CD8-positive, alpha-beta memory T cell (primary cell): ENCODE results near the gene NT5C2. TPM values are rescaled to one million over a fixed set of nuclear protein-coding genes. Genes with fewer than 3 reads are reported as not detected.

Experiments
- CTCF ChIA-PET: fragments of 350-600 bp; sonication (Branson Sonifier 250); formaldehyde crosslinking; loops from one replicate; lab custom pipeline; 2021; ENCODE audit warnings: antibody characterized with exemption; lab: Charles Lee
- POLR2A ChIA-PET: fragments of 350-600 bp; sonication (Branson Sonifier 250); formaldehyde crosslinking; loops from one replicate; lab custom pipeline; 2021; ENCODE audit warnings: antibody characterized with exemption; lab: Charles Lee
- DNase-seq, 5 donors: peaks; one replicate each; pipeline versions ENCODE4 v3.0.0 to v3.0.0-alpha.2; 2020 to 2022; ENCODE audit warnings: mixed read lengths in 1 of 5
- H3K27ac ChIP-seq: one replicate; pipeline ENCODE4 v1.7.0; 2013; ENCODE audit warnings: low read depth, mild to moderate bottlenecking, low read length, moderate library complexity
- H3K27me3 ChIP-seq: 2 replicates; pipeline ENCODE4 v1.7.0; 2013; ENCODE audit warnings: low read length, mild to moderate bottlenecking; ENCODE audit not compliant: insufficient read depth, poor library complexity, severe bottlenecking
- H3K36me3 ChIP-seq: 2 replicates; pipeline ENCODE4 v1.7.0; 2013; ENCODE audit warnings: mild to moderate bottlenecking, low read length, moderate library complexity; ENCODE audit not compliant: insufficient read depth
- H3K4me1 ChIP-seq: 2 replicates; pipeline ENCODE4 v1.7.0; 2013; ENCODE audit warnings: mild to moderate bottlenecking, low read length, moderate library complexity; ENCODE audit not compliant: insufficient read depth
- H3K4me3 ChIP-seq: 2 replicates; pipeline ENCODE4 v1.7.0; 2013; ENCODE audit warnings: mild to moderate bottlenecking, low read length
- H3K9me3 ChIP-seq: 2 replicates; pipeline ENCODE4 v1.7.0; 2013; ENCODE audit warnings: mild to moderate bottlenecking, low read length
- H3K27ac Mint-ChIP-seq, 8 donors: one replicate each; pipeline ENCODE4 v1.8.0; 2020 to 2021; ENCODE audit warnings: mixed read lengths in 8 of 8, mild to moderate bottlenecking in 6 of 8, inconsistent platforms in 3 of 8, moderate library complexity in 3 of 8
- H3K27me3 Mint-ChIP-seq, 2 donors: one replicate each; pipeline ENCODE4 v1.8.0; 2020 to 2021; ENCODE audit warnings: mixed read lengths in 2 of 2, mild to moderate bottlenecking in 1 of 2, moderate library complexity in 1 of 2
- H3K36me3 Mint-ChIP-seq, 3 donors: one replicate each; pipeline ENCODE4 v1.8.0; 2020 to 2021; ENCODE audit warnings: mixed read lengths in 3 of 3, inconsistent platforms in 1 of 3, mild to moderate bottlenecking in 1 of 3
- H3K4me1 Mint-ChIP-seq, 3 donors: one replicate each; pipeline ENCODE4 v1.8.0; 2020 to 2021; ENCODE audit warnings: mixed read lengths in 3 of 3, inconsistent platforms in 1 of 3, mild to moderate bottlenecking in 1 of 3
- H3K4me3 Mint-ChIP-seq, 7 donors: one replicate each; pipeline ENCODE4 v1.8.0; 2020 to 2021; ENCODE audit warnings: mixed read lengths in 7 of 7, mild to moderate bottlenecking in 6 of 7, moderate library complexity in 4 of 7, inconsistent platforms in 2 of 7
- H3K9me3 Mint-ChIP-seq, 5 donors: one replicate each; pipeline ENCODE4 v1.8.0; 2020 to 2022; ENCODE audit warnings: mixed read lengths in 5 of 5, mild to moderate bottlenecking in 3 of 5, moderate library complexity in 2 of 5, inconsistent platforms in 1 of 5
- polyA plus RNA-seq: library from polyadenylated mRNA; unstranded; fragments of 300-500 nt; fragmentation: Illumina TruSeq; gene quantifications from one replicate; pipeline ENCODE4 v1.2.3, GENCODE V29; 2021
- total RNA-seq, 2 experiments: library from RNA; stranded (reverse); gene quantifications; one replicate each; pipeline ENCODE4 v1.2.3, GENCODE V29; 2021

NT5C2 gene
- total and polyA plus RNA-seq, 3 experiments from 2014 or later = 45.9 to 59.8 (median 49.7) TPM

DNA sequence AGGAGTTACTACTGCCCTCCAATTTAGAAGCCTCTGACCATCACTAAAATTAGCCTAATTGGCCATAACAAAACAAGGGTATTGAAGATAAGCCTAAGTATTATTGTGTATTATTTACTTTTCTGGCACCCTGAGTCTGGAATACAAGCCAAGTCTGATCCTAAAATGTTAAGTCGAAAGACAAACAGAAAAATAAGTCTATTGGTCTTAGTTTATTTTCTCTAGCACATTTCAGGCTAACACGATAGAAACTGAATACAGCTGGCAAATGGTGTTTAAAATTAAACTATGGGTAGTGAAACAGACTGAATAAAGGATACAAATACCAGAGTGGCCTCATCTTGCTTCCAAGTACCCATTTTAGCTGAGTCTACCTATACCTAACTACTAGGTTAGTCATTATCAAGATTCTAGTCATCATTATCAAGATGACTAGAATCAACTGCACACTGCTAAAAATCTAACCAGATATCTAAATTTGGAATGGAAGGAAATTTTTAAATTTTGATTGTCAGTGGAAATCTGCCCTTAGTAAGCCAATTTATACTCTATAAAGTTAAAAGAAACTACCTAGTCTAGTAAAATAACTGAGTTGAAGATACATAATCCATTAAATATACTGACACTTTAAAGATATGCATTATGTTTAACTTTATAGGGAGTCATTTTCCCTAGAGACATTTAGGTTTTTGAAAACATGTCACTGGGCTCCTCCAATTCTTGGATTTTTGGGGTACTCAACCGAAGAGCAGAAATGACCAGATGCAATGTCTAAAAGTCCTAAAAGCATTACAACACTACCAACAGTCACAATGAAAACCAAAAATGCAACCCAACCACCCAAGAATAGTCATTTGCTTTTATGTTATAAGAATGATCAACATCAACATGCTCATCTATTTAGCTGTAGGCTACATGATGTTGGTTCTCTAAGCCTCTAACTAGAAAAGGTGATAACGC is 80.9 kb downstream of the NT5C2 start:
- H3K4me3 Mint-ChIP-seq = no peak overlapping the region
- H3K27me3 ChIP-seq = no peaks in the 10 kb centered on the region
- H3K27me3 Mint-ChIP-seq = no peaks in the 10 kb centered on the region
- no peak for DNase-seq
- no peaks in the 10 kb centered on the region for H3K36me3 ChIP-seq
- no peaks in the 10 kb centered on the region for H3K9me3 ChIP-seq
- H3K27ac Mint-ChIP-seq = peak overlapping the region in 3 of 8 donors; percentile 37 to 64 (median 47)
- no peak overlapping the region for H3K27ac ChIP-seq
- H3K4me1 Mint-ChIP-seq = peaks cover 10 to 30% (median 16%) of the 10 kb centered on the region in 3 donors
- no peak overlapping the region for H3K4me3 ChIP-seq
- CTCF ChIA-PET = no interaction called here
- H3K9me3 Mint-ChIP-seq = no peaks in the 10 kb centered on the region
- peaks cover 0 to 31% (median 7%) of the 10 kb centered on the region in 3 donors for H3K36me3 Mint-ChIP-seq
- POLR2A ChIA-PET = no interaction called here
- H3K4me1 ChIP-seq = no peaks in the 10 kb centered on the region

DNA sequence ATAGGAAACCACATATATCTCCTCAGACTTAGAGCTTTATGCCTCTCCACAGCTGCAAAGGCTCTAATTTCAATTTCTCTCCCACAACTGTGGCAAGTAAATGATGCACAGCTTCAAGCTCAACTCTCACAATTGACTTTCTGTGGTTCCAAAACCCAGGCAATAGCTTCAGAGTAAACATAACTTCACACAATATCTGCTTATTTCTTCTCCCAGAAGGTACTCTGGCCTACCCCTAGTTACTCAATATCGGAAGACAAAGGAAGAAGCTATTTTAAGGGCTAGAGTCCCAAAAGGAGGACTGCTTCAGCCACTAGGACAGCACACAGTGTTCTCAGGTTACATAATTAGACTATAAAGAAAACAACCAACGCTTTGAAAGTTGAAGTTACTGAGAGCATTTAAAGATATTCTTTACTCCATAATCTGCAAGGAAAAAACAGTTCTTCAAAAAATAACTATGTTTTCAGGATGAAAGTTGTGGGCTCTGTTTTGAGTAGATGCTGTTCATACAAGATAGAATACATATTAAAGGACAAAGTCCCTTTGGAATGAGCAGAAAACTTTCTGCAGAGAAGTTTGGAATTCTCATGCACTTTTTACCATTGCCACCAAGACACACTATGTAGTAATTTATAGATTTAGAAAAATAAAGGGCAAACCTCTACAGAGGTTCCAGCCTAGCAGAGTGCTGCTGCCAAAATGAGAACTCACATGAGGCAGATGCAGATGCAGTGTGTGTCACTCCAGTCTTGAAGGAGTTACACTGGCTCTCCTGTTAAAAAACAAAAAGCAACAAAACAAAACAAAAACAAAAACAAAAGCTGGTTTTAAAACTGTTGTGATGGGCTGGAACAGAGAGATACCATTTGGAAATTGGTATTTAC is 81.8 kb downstream of the NT5C2 start:
- Histone ChIP-seq H3K27me3 (no peaks in the 10 kb centered on the region), H3K9me3 (no peaks in the 10 kb centered on the region), H3K36me3 (no peaks in the 10 kb centered on the region), H3K4me3 (no peak overlapping the region), H3K27ac (no peak overlapping the region), H3K4me1 (no peaks in the 10 kb centered on the region)
- no peaks in the 10 kb centered on the region for H3K27me3 Mint-ChIP-seq
- H3K4me1 Mint-ChIP-seq = peaks cover 10 to 26% (median 16%) of the 10 kb centered on the region in 3 donors
- CTCF ChIA-PET = no interaction called here
- POLR2A ChIA-PET = no interaction called here
- no peak for DNase-seq
- no peaks in the 10 kb centered on the region for H3K9me3 Mint-ChIP-seq
- H3K36me3 Mint-ChIP-seq = peaks cover 0 to 38% (median 7%) of the 10 kb centered on the region in 3 donors
- H3K4me3 Mint-ChIP-seq = no peak overlapping the region
- H3K27ac Mint-ChIP-seq = peak overlapping the region in 6 of 8 donors; percentile 2 to 64 (median 24)

DNA sequence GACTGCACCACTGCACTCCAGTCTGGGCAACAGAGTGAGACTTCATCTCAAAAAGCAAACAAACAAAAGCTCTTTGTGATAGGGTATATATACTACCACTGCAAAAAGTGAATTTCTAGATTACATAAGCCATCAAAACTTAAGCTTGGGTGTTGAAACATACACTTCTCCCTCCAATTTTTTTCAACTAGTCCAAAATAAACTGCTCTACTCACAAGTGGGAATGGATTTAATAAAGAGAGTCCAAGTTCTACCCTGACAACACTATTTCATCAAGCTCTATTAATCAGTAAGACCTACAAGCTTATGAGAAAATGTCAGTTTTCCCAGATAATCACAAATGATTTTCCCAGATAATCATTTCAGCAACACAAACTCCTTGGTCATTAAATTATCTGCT is 82.7 kb downstream of the NT5C2 start:
- Mint-ChIP-seq H3K27me3 (no peaks in the 10 kb centered on the region), H3K36me3 (peaks cover 0 to 46% (median 8%) of the 10 kb centered on the region in 3 donors), H3K27ac (peak overlapping the region in 1 of 8 donors; percentile 52), H3K9me3 (no peaks in the 10 kb centered on the region), H3K4me1 (peaks cover 10 to 26% (median 16%) of the 10 kb centered on the region in 3 donors), H3K4me3 (no peak overlapping the region)
- CTCF ChIA-PET = no interaction called here
- no peak for DNase-seq
- Histone ChIP-seq H3K27ac (no peak overlapping the region), H3K4me3 (no peak overlapping the region), H3K9me3 (no peaks in the 10 kb centered on the region), H3K27me3 (no peaks in the 10 kb centered on the region), H3K36me3 (no peaks in the 10 kb centered on the region), H3K4me1 (no peaks in the 10 kb centered on the region)
- POLR2A ChIA-PET = no interaction called here

DNA sequence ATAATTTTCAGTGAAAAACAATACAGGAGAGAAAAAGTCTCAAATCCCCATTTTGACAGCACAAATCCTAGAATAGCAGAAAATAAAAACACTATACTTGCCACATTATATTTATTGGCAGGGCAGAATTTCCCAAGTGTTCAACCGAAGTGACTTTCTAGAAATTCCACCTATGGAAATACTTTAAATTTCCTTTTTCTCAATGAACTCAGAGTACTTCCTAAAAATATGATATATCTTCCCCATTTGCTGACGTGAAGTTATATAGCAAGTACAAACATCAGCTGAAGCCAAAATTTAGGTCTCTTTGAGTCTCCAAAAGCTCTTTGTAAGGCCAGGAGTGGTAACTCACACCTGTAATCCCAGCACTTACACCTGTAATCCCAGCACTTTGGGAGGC is 83.3 kb downstream of the NT5C2 start:
- Histone ChIP-seq H3K4me1 (no peaks in the 10 kb centered on the region), H3K9me3 (no peaks in the 10 kb centered on the region), H3K27ac (no peak overlapping the region), H3K27me3 (no peaks in the 10 kb centered on the region), H3K36me3 (peaks cover under 1% of the 10 kb centered on the region), H3K4me3 (no peak overlapping the region)
- H3K9me3 Mint-ChIP-seq = no peaks in the 10 kb centered on the region
- no peak overlapping the region for H3K4me3 Mint-ChIP-seq
- no peaks in the 10 kb centered on the region for H3K27me3 Mint-ChIP-seq
- peaks cover 0 to 46% (median 10%) of the 10 kb centered on the region in 3 donors for H3K36me3 Mint-ChIP-seq
- peaks cover 9 to 26% (median 16%) of the 10 kb centered on the region in 3 donors for H3K4me1 Mint-ChIP-seq
- no peak overlapping the region for H3K27ac Mint-ChIP-seq
- no peak for DNase-seq
- ChIA-PET POLR2A (no interaction called here), CTCF (no interaction called here)

DNA sequence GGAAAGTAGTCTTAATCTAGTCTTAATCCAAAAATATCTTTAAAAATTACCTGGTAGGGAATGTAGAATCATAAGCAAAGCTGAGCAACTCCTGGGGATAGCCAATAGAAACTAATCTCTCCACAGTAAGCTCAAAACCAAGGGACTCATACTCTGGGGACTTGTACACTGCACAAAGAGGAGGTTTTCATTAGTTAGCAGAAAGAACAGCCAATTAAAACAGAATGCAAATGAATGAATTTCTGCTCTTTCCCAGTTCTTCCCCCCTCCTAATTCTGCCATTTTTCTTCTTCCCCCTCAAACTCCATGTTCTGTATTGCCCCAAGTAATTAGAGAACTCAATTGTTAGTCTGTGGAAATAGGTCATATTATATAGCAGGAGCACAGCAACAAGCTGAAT is 86.5 kb downstream of the NT5C2 start:
- peak overlapping the region in 3 of 8 donors; percentile 1 to 58 (median 24) for H3K27ac Mint-ChIP-seq

DNA sequence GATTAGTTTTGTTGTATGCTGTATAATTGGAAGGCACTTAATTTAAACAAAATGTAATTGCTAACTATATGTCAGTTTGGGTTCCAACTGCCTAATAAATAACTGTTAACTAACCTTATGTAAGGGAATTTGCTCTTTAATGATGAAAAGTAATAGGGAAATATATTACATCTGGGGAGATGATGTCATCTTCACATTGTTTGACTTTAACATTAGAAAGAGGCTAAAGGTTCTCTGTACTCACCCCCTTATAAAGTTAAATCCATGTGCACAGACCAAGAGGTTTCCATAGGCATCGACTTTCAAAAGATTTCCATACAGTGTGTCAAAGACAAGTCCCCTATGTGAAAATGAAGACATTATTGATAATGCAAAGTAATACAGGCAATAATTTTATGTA is 87.6 kb downstream of the NT5C2 start:
- H3K9me3 ChIP-seq = no peaks in the 10 kb centered on the region
- no peak for DNase-seq
- H3K27ac Mint-ChIP-seq = peak overlapping the region in 3 of 8 donors; percentile 12 to 40 (median 26)
- no peak overlapping the region for H3K4me3 ChIP-seq
- CTCF ChIA-PET = interaction anchor here (0.9 kb wide), 1 partner anchor 188 kb away, joined by 3 read pairs; the partner anchor contains the start of gene CNNM2
- H3K4me1 Mint-ChIP-seq = peaks cover 0 to 6% (median 2%) of the 10 kb centered on the region in 3 donors
- POLR2A ChIA-PET = no interaction called here
- no peak overlapping the region for H3K4me3 Mint-ChIP-seq
- no peak overlapping the region for H3K27ac ChIP-seq
- H3K27me3 Mint-ChIP-seq = no peaks in the 10 kb centered on the region
- H3K27me3 ChIP-seq = no peaks in the 10 kb centered on the region
- peaks cover 0 to 67% (median 7%) of the 10 kb centered on the region in 3 donors for H3K36me3 Mint-ChIP-seq
- H3K36me3 ChIP-seq = peaks cover 8% of the 10 kb centered on the region
- no peaks in the 10 kb centered on the region for H3K4me1 ChIP-seq
- H3K9me3 Mint-ChIP-seq = no peaks in the 10 kb centered on the region

More for the DNA sequence above, 86.5 kb downstream of the NT5C2 start:
- Mint-ChIP-seq H3K9me3 (no peaks in the 10 kb centered on the region), H3K4me1 (peaks cover 6 to 10% (median 6%) of the 10 kb centered on the region in 3 donors), H3K36me3 (peaks cover 0 to 66% (median 12%) of the 10 kb centered on the region in 3 donors), H3K4me3 (no peak overlapping the region), H3K27me3 (no peaks in the 10 kb centered on the region)
- no peak for DNase-seq
- Histone ChIP-seq H3K4me3 (no peak overlapping the region), H3K9me3 (no peaks in the 10 kb centered on the region), H3K27ac (no peak overlapping the region), H3K27me3 (no peaks in the 10 kb centered on the region), H3K4me1 (no peaks in the 10 kb centered on the region), H3K36me3 (peaks cover 6% of the 10 kb centered on the region)
- ChIA-PET CTCF (no interaction called here), POLR2A (interaction anchor here (0.5 kb wide), 1 partner anchor 426 kb away, joined by 4 read pairs; no protein-coding TSS in a partner anchor)

DNA sequence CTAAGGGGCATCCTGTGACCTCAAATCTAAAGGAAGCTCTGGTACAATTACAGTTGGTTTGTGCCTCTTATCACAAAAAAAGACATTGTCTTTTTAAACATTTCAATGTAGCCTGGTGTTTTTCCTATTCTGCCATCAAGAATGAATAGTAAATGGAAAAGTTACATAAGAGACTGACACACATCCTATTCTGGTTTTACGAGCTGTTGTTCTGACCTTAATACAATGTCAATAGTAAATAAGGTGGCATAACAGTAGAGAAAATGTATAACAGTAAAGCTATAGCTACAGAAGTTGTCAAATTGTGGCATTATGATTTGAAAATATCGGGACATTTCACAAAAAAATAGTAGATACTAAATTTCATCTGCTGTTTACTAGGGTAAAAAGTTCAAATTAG is 88.4 kb downstream of the NT5C2 start:
- no peak for DNase-seq
- Histone ChIP-seq H3K36me3 (peaks cover 15% of the 10 kb centered on the region), H3K27me3 (no peaks in the 10 kb centered on the region), H3K4me3 (no peak overlapping the region), H3K4me1 (no peaks in the 10 kb centered on the region), H3K9me3 (no peaks in the 10 kb centered on the region), H3K27ac (no peak overlapping the region)
- H3K36me3 Mint-ChIP-seq = peaks cover 0 to 74% (median 8%) of the 10 kb centered on the region in 3 donors
- H3K4me1 Mint-ChIP-seq = peaks cover 0 to 6% (median 0%) of the 10 kb centered on the region in 3 donors
- POLR2A ChIA-PET = no interaction called here
- CTCF ChIA-PET = interaction anchor here (0.9 kb wide), 1 partner anchor 187 kb away, joined by 3 read pairs; the partner anchor contains the start of gene CNNM2
- H3K9me3 Mint-ChIP-seq = no peaks in the 10 kb centered on the region
- no peak overlapping the region for H3K4me3 Mint-ChIP-seq
- no peak overlapping the region for H3K27ac Mint-ChIP-seq
- H3K27me3 Mint-ChIP-seq = no peaks in the 10 kb centered on the region
